HepG2 (cell line): ENCODE measurements around the gene TXNIP. TPM values are rescaled to one million over a fixed set of nuclear protein-coding genes. Genes with fewer than 3 reads are reported as not detected.

Source experiments
- DPF2 ChIP-seq: sonication (generic); formaldehyde crosslinking; IDR thresholded peaks from 2 replicates; pipeline ENCODE4 v1.4.0; 2020; ENCODE audit warnings: mild to moderate bottlenecking, low read depth, missing genetic modification reagents, borderline replicate concordance
- EHMT2 ChIP-seq: fragments of 200-600 bp; sonication (generic); IDR thresholded peaks from 2 replicates; pipeline ENCODE4 v1.7.0; 2017; ENCODE audit warnings: antibody characterized with exemption, low read depth, low read length, borderline replicate concordance
- ESRRA ChIP-seq: sonication (generic); formaldehyde crosslinking; IDR thresholded peaks from 2 replicates; pipeline ENCODE4 v1.5.1; 2020; ENCODE audit warnings: mild to moderate bottlenecking, low read depth, missing genetic modification reagents
- HIC2 ChIP-seq: sonication (generic); formaldehyde crosslinking; IDR thresholded peaks from 2 replicates; pipeline ENCODE4 v1.9.0; 2022; ENCODE audit warnings: low read depth, missing genetic modification reagents
- HNF4G ChIP-seq, 2 experiments: sonication (generic) in 1 of 2; formaldehyde crosslinking in 1 of 2; IDR thresholded peaks; 2 replicates each; pipeline versions ENCODE4 v1.4.0 to v1.6.1; 2011 to 2020; ENCODE audit warnings: borderline replicate concordance in 2 of 2, low read depth in 2 of 2, mild to moderate bottlenecking in 2 of 2, low read length in 1 of 2, missing genetic modification reagents in 1 of 2, moderate library complexity in 1 of 2
- MXD3 ChIP-seq: IDR thresholded peaks from 2 replicates; pipeline ENCODE4 v1.6.1; 2016; ENCODE audit warnings: mild to moderate bottlenecking, missing biosample characterization, missing genetic modification reagents
- PCBP2 ChIP-seq: fragments of 200-400 bp; formaldehyde crosslinking; optimal IDR thresholded peaks from 2 replicates; pipeline ENCODE3; 2018; ENCODE audit warnings: low read length, low read depth; ENCODE audit not compliant: poor library complexity, severe bottlenecking
- SIN3A ChIP-seq: IDR thresholded peaks from 2 replicates; pipeline ENCODE4 v1.6.1; 2011; ENCODE audit warnings: low read depth, mild to moderate bottlenecking, control low read depth, low read length, borderline replicate concordance
- SIX4 ChIP-seq: sonication (generic); formaldehyde crosslinking; IDR thresholded peaks from 2 replicates; pipeline ENCODE4 v1.4.0; 2020; ENCODE audit warnings: missing genetic modification reagents
- ZBTB1 ChIP-seq: sonication (generic); formaldehyde crosslinking; IDR thresholded peaks from 2 replicates; pipeline ENCODE4 v1.4.0; 2020; ENCODE audit warnings: missing genetic modification reagents, borderline replicate concordance
- ZBTB44 ChIP-seq: sonication (generic); formaldehyde crosslinking; IDR thresholded peaks from 2 replicates; pipeline ENCODE4 v1.4.0; 2020; ENCODE audit warnings: missing genetic modification reagents
- ZNF275 ChIP-seq: sonication (generic); formaldehyde crosslinking; IDR thresholded peaks from 2 replicates; pipeline ENCODE4 v1.8.0; 2022; ENCODE audit warnings: missing genetic modification reagents, mild to moderate bottlenecking, inconsistent platforms, borderline replicate concordance
- ZNF503 ChIP-seq: sonication (generic); formaldehyde crosslinking; IDR thresholded peaks from 2 replicates; pipeline ENCODE4 v1.4.0; 2020; ENCODE audit warnings: missing genetic modification reagents
- ZNF570 ChIP-seq: sonication (generic); formaldehyde crosslinking; IDR thresholded peaks from 2 replicates; pipeline ENCODE4 v1.4.0; 2020; ENCODE audit warnings: mild to moderate bottlenecking, missing genetic modification reagents, borderline replicate concordance
- ZNF580 ChIP-seq: IDR thresholded peaks from 2 replicates; pipeline ENCODE4 v1.6.1; 2016; ENCODE audit warnings: low read depth, borderline replicate concordance
- ZNF607 ChIP-seq: sonication (generic); formaldehyde crosslinking; IDR thresholded peaks from 2 replicates; pipeline ENCODE4 v1.5.1; 2020; ENCODE audit warnings: missing genetic modification reagents, mild to moderate bottlenecking, borderline replicate concordance
- ZNF616 ChIP-seq: sonication (generic); formaldehyde crosslinking; IDR thresholded peaks from 2 replicates; pipeline ENCODE4 v1.5.0; 2020; ENCODE audit warnings: low read depth, mild to moderate bottlenecking, missing genetic modification reagents
- ZNF720 ChIP-seq: sonication (generic); formaldehyde crosslinking; IDR thresholded peaks from 2 replicates; pipeline ENCODE4 v1.4.0; 2020; ENCODE audit warnings: missing genetic modification reagents
- ZNF772 ChIP-seq: sonication (generic); formaldehyde crosslinking; IDR thresholded peaks from 2 replicates; pipeline ENCODE4 v1.5.0; 2020; ENCODE audit warnings: mild to moderate bottlenecking, missing genetic modification reagents
- ZNF780A ChIP-seq: sonication (generic); formaldehyde crosslinking; IDR thresholded peaks from 2 replicates; pipeline ENCODE4 v1.8.0; 2022; ENCODE audit warnings: mild to moderate bottlenecking, missing genetic modification reagents, moderate library complexity
- polyA plus RNA-seq, 8 experiments: library from polyadenylated mRNA; depleted of rRNA in 3 of 8; stranded (reverse) in 7 of 8; unstranded in 1 of 8; fragments of >200 nt; fragmentation: Illumina TruSeq in 4 of 8; extraction: Trizol in 4 of 8; gene quantifications; 2 replicates each; pipeline versions ENCODE4 v1.2.1 to v1.2.3, GENCODE V29; 2011 to 2016; ENCODE audit warnings: low read depth in 4 of 8, missing spikeins in 1 of 8, mixed read lengths in 1 of 8; ENCODE audit not compliant: insufficient read depth in 1 of 8
- total RNA-seq, 5 experiments: library from RNA; depleted of rRNA; stranded (reverse); fragments of >200 nt; fragmentation: Illumina TruSeq; extraction: Trizol; gene quantifications; 2 replicates each; pipeline ENCODE4 v1.2.3, GENCODE V29; 2016; ENCODE audit warnings: low read depth in 1 of 5

Gene TXNIP
- total and polyA plus RNA-seq, 2 of the 13 experiments (the other 11 are each of a cell fraction or from before 2014, with no cell fraction given), result 24.4 to 237 TPM

- TF ChIP-seq ZBTB44 (CRISPR knock-in tag) (0 out of 2 replicates have a peak, but pooled peaks have one; percentile 27), ZNF720 (no peak), ZNF772 (CRISPR knock-in tag) (peak; percentile 74; the same call in 1 of the 2 replicates), ZNF570 (CRISPR knock-in tag) (0 out of 2 replicates have a peak, but pooled peaks have one; percentile 50), ZNF580 (CRISPR knock-in tag) (peak; percentile 75; the same call in 1 of the 2 replicates), MXD3 (CRISPR knock-in tag) (peak; percentile 26; the same call in 1 of the 2 replicates), EHMT2 (no peak), SIN3A (peak; percentile 94; the same call in 1 of the 2 replicates), HNF4G (IDR thresholded peaks at IDR 0.05; ENCODE audit: borderline replicate concordance, low read depth, low read length) (peak; percentile 22; the same call in 1 of the 2 replicates), HNF4G (CRISPR knock-in tag; IDR thresholded peaks at IDR 0.05; ENCODE audit: borderline replicate concordance, low read depth) (peak; percentile 24; the same call in 1 of the 2 replicates), ZNF616 (peak; percentile 79; the same call in 1 of the 2 replicates), ZNF607 (CRISPR knock-in tag) (peak; percentile 91), PCBP2 (peak; percentile 29), ZBTB1 (CRISPR knock-in tag) (no peak), DPF2 (CRISPR knock-in tag) (peak; percentile 45; the same call in 1 of the 2 replicates), HIC2 (CRISPR knock-in tag) (no peak), ZNF275 (CRISPR knock-in tag) (peak; percentile 59; the same call in 1 of the 2 replicates), ESRRA (0 out of 2 replicates have a peak, but pooled peaks have one; percentile 29), ZNF780A (CRISPR knock-in tag) (0 out of 2 replicates have a peak, but pooled peaks have one; percentile 48), ZNF503 (CRISPR knock-in tag) (peak; percentile 91), SIX4 (CRISPR knock-in tag) (peak; percentile 66)
Measured at GRCh38 chr1:145996433-145997015, at the start of gene TXNIP (continued).
